ENCODE results near the gene GNAI2. TPM values are rescaled to one million over a fixed set of nuclear protein-coding genes. Genes with fewer than 3 reads are reported as not detected.
"Not testable (repeated sequence)": the region's sequence is repeated elsewhere in the genome, so short reads cannot be mapped to it uniquely, and the experiment has no call there.

GNAI2 gene
- total and polyA plus RNA-seq, 7 experiments from 2014 or later, result 225 to 527 (median 397) TPM

DNA sequence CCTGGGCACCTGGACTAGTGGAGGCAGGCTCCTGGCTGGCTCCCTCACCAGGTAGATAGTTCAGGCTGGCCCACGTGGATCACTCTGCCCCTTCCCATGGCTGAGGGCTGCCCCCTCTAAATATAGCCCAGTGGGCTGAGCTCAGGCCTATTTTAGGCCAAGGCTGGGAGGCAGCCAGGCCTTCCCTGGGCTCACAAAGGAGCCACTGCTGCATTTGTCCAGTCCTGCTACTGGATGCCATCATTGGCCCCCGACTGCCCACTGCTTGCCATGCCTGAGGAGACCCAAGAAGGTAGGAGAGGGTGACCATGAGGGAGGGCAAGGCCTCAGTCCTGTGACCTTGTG lies 42.8 kb downstream of the GNAI2 start, which contains the start of gene LSMEM2:
TSS of gene LSMEM2 (plus strand) at position 208 of the 345 bp plus-strand sequence. CDS start at position 235, 27 bp downstream.
- H3K36me3 Mint-ChIP-seq, result no peaks in the 10 kb centered on the region
- no peak for DNase-seq
- POLR2A ChIA-PET, result interaction anchor here (1.5 kb wide), 1 partner anchor 18 kb away, joined by 3 read pairs; no protein-coding TSS in a partner anchor
- Histone ChIP-seq H3K27ac (ENCODE audit: low read depth, low read length) (no peak within 1 kb of the TSS), H3K9me3 (ENCODE audit: control insufficient read depth in 2 of 3, low read length in 3 of 3) (no peaks in the 10 kb centered on the region), H3K36me3 (ENCODE audit: control insufficient read depth in 2 of 3, insufficient read depth in 3 of 3, low read length in 3 of 3) (no peaks in the 10 kb centered on the region), H3K27me3 (ENCODE audit: control insufficient read depth in 2 of 2, insufficient read depth in 2 of 2, low read length in 2 of 2) (peaks cover 12 to 19% of the 10 kb centered on the region in 2 donors), H3K4me1 (ENCODE audit: control insufficient read depth in 2 of 2, insufficient read depth in 2 of 2, low read length in 2 of 2) (peaks cover 5 to 15% of the 10 kb centered on the region in 2 donors), H3K4me3 (ENCODE audit: low read length) (no peak within 1 kb of the TSS)
- CTCF ChIA-PET, result interaction anchor here (1.1 kb wide), 1 partner anchor 18 kb away, joined by 4 read pairs; no protein-coding TSS in a partner anchor
- no peak for ATAC-seq
- H3K27ac Mint-ChIP-seq, result no peak within 1 kb of the TSS
- H3K4me3 Mint-ChIP-seq, result no peak within 1 kb of the TSS
- peaks cover 0 to 2% (median 0%) of the 10 kb centered on the region in 11 donors for H3K9me3 Mint-ChIP-seq
- intact Hi-C loops (cut with micrococcal nuclease), result no loop called here
- H3K4me1 Mint-ChIP-seq, result peaks cover 14 to 20% (median 17%) of the 10 kb centered on the region in 7 donors
- H3K27me3 Mint-ChIP-seq, result peaks cover 18 to 41% (median 23%) of the 10 kb centered on the region in 5 donors

DNA sequence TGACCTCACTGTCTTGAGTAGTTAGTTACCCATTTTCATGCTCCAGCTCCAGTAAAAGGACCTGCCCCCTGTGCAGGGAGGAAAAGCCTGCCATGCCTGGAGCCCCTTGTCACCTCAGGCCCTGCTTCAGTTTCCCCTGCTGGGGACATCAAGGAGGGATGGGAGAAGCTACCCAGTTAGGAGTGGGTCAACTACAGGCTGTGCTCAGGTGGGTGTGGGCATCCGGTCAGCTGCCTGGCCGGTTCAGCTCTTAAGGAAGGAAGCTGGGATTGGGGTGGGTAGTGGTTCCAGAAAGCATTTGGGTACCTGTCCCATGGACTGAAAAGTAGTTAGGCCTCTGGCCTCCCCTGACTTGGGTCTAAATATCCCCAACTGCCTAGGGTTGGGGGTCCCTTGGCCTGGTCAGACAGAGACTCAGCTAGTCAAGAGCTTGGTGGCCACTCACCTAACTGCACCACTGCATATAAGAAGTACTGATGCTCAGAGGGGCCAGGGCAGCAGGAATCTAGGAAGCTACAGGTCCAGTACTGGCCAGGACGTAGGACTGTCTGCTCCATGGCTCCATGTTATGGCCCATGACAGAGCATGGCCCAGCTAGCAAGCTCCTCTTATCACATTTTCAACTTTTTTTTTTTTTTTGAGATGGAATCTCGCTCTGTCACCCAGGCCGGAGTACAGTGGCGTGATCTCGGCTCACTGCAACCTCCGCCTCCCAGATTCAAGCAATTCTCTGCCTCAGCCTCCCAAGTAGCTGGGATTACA lies 43.4 kb downstream of the GNAI2 start:
- H3K27me3 ChIP-seq (ENCODE audit: control insufficient read depth in 2 of 2, insufficient read depth in 2 of 2, low read length in 2 of 2), result peaks cover 9 to 14% of the 10 kb centered on the region in 2 donors
- intact Hi-C loops (cut with micrococcal nuclease), result no loop called here
- peaks cover under 1 to 9% of the 10 kb centered on the region in 2 donors for H3K4me1 ChIP-seq (ENCODE audit: control insufficient read depth in 2 of 2, insufficient read depth in 2 of 2, low read length in 2 of 2)
- DNase-seq (no peak), ATAC-seq (no peak)
- H3K9me3 ChIP-seq (ENCODE audit: control insufficient read depth in 2 of 3, low read length in 3 of 3), result no peaks in the 10 kb centered on the region
- Mint-ChIP-seq H3K4me1 (peaks cover 10 to 14% (median 12%) of the 10 kb centered on the region in 7 donors), H3K27me3 (peaks cover 12 to 36% (median 18%) of the 10 kb centered on the region in 5 donors), H3K36me3 (no peaks in the 10 kb centered on the region), H3K9me3 (peaks cover 0 to 2% (median 0%) of the 10 kb centered on the region in 11 donors), H3K27ac (no peak overlapping the region), H3K4me3 (no peak overlapping the region)
- H3K36me3 ChIP-seq (ENCODE audit: control insufficient read depth in 2 of 3, insufficient read depth in 3 of 3, low read length in 3 of 3), result no peaks in the 10 kb centered on the region
- ChIA-PET CTCF (interaction anchor here (0.6 kb wide), 1 partner anchor 639 kb away, joined by 3 read pairs; no protein-coding TSS in a partner anchor), POLR2A (interaction anchor here (1.5 kb wide), 1 partner anchor 18 kb away, joined by 3 read pairs; no protein-coding TSS in a partner anchor)
- H3K27ac ChIP-seq (ENCODE audit: low read depth, low read length), result no peak overlapping the region
- H3K4me3 ChIP-seq (ENCODE audit: low read length), result no peak overlapping the region

DNA sequence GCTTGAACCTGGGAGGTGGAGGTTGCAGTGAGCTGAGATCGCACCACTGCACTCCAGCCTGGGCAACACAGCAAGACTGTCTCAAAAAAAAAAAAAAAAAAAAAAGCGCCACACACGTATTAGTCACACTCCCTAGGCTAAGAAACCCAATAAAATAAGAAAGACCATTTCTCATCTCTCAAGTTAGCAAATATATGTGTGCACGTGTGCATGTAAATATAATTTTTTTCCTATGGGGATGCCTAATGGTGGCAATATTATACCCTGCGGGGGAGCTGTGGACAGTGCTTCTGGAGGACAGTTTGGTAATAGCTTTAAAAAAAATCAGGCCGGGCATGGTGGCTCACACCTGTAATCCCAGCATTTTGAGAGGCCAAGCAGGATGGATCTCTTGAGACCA lies 48.1 kb downstream of the GNAI2 start:
- POLR2A ChIA-PET, result interaction anchor here (0.6 to 0.9 kb wide), 2 partner anchors 14 to 763 kb away, joined by 3 read pairs; no protein-coding TSS in a partner anchor
- CTCF ChIA-PET, result interaction anchor here (0.7 to 1.4 kb wide), 2 partner anchors 57 to 65 kb away, joined by 3 read pairs; no protein-coding TSS in a partner anchor
- intact Hi-C loops (cut with micrococcal nuclease), result not testable (repeated sequence)

DNA sequence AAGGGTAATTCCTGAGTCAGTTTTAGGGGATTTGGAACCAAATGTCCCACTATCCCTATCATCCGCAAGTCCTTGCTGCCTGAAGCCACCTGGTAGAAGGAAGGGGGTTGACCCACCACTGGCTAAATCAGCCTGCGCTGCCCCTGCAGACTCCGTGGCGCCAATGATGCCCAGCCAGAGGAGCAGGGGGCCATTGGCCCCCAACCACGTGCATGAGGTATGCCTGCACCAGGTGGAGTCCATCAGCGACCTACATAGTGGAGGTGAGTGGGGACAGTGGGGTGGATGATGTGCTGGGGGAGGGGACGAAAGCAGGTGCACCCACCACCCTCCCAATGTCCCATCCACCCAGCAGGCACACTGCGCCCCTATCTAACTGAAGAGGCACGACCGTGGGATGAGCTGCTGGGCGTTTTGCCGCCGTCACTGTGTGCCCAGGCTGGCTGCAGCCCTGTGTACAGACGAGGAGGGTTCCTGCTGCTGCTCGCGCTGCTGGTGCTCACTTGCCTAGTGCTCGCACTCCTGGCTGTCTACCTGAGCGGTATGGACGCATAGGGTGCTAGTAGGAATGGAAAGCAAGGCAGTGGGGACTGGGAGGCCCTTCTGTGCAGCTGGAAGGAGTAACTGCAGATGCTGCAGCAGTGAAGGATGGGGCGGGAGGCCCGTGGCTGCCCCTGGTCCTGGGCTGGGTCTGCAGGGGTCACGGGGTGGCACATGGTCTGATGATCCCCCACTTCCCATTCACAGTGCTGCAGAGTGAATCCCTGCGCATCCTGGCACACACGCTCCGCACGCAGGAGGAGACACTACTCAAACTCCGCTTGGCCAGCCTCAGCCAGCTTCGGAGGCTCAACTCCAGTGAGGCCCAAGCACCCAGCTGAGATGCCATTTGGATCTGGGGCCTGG lies 50.6 kb downstream of the GNAI2 start:
- no peak for ATAC-seq
- ChIA-PET CTCF (no interaction called here), POLR2A (no interaction called here)
- peaks cover 0 to 9% (median 1%) of the 10 kb centered on the region in 5 donors for H3K36me3 Mint-ChIP-seq
- H3K9me3 Mint-ChIP-seq, result no peaks in the 10 kb centered on the region
- Histone ChIP-seq H3K27me3 (ENCODE audit: control insufficient read depth in 2 of 2, insufficient read depth in 2 of 2, low read length in 2 of 2) (no peaks in the 10 kb centered on the region), H3K4me1 (ENCODE audit: control insufficient read depth in 2 of 2, insufficient read depth in 2 of 2, low read length in 2 of 2) (peaks cover 5 to 9% of the 10 kb centered on the region in 2 donors), H3K9me3 (ENCODE audit: control insufficient read depth in 2 of 3, low read length in 3 of 3) (no peaks in the 10 kb centered on the region), H3K27ac (ENCODE audit: low read depth, low read length) (no peak overlapping the region), H3K36me3 (ENCODE audit: control insufficient read depth in 2 of 3, insufficient read depth in 3 of 3, low read length in 3 of 3) (peaks cover 0 to 44% (median 9%) of the 10 kb centered on the region in 3 experiments), H3K4me3 (ENCODE audit: low read length) (no peak overlapping the region)
- intact Hi-C loops (cut with micrococcal nuclease), result no loop called here
- no peak overlapping the region for H3K4me3 Mint-ChIP-seq
- no peak for DNase-seq
- H3K27ac Mint-ChIP-seq, result peak overlapping the region in 2 of 9 donors; percentile 54 to 84
- H3K4me1 Mint-ChIP-seq, result peaks cover 6 to 11% (median 7%) of the 10 kb centered on the region in 7 donors
- no peaks in the 10 kb centered on the region for H3K27me3 Mint-ChIP-seq

More for the DNA sequence above, 48.1 kb downstream of the GNAI2 start:
- H3K36me3 Mint-ChIP-seq; H3K4me3 ChIP-seq (ENCODE audit: low read length); H3K27ac Mint-ChIP-seq; DNase-seq; H3K27me3 ChIP-seq (ENCODE audit: control insufficient read depth in 2 of 2, insufficient read depth in 2 of 2, low read length in 2 of 2); ATAC-seq; H3K9me3 Mint-ChIP-seq; H3K4me1 Mint-ChIP-seq; H3K27ac ChIP-seq (ENCODE audit: low read depth, low read length); H3K9me3 ChIP-seq (ENCODE audit: control insufficient read depth in 2 of 3, low read length in 3 of 3); H3K4me1 ChIP-seq (ENCODE audit: control insufficient read depth in 2 of 2, insufficient read depth in 2 of 2, low read length in 2 of 2); H3K27me3 Mint-ChIP-seq; H3K4me3 Mint-ChIP-seq: not testable (repeated sequence)
- H3K36me3 ChIP-seq (ENCODE audit: control insufficient read depth in 2 of 3, insufficient read depth in 3 of 3, low read length in 3 of 3), result peaks cover 0 to 29% (median 4%) of the 10 kb centered on the region in 3 experiments

DNA sequence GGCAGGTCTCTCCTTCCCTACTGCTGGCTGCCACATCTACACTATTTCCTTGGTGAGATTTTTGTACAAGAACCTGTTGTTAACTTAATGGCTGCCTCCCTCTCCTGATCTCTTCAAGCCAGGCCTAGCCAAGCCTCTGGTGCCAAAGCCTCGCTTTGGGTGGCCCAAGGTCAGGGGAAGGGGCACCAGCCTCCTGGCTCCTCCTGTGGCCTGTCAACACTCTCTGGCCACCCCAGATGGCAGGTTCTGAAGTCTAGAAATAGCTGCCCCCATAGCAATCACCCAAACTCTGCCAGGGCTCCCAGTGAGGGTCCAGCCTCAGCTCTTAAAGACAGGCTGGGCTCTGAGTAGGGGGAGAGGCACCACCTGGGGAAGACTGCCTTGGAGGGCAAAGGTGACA lies 51.3 kb downstream of the GNAI2 start:
- peak overlapping the region in 1 of 10 donors; percentile 61 for H3K4me3 Mint-ChIP-seq
- intact Hi-C loops (cut with micrococcal nuclease), result no loop called here
- Histone ChIP-seq H3K36me3 (ENCODE audit: control insufficient read depth in 2 of 3, insufficient read depth in 3 of 3, low read length in 3 of 3) (peaks cover 0 to 51% (median 9%) of the 10 kb centered on the region in 3 experiments), H3K9me3 (ENCODE audit: control insufficient read depth in 2 of 3, low read length in 3 of 3) (no peaks in the 10 kb centered on the region), H3K4me3 (ENCODE audit: low read length) (no peak overlapping the region), H3K27me3 (ENCODE audit: control insufficient read depth in 2 of 2, insufficient read depth in 2 of 2, low read length in 2 of 2) (no peaks in the 10 kb centered on the region), H3K4me1 (ENCODE audit: control insufficient read depth in 2 of 2, insufficient read depth in 2 of 2, low read length in 2 of 2) (peaks cover 7 to 10% of the 10 kb centered on the region in 2 donors), H3K27ac (ENCODE audit: low read depth, low read length) (no peak overlapping the region)
- DNase-seq (no peak), ATAC-seq (no peak)
- H3K4me1 Mint-ChIP-seq, result peaks cover 6 to 13% (median 9%) of the 10 kb centered on the region in 7 donors
- H3K27ac Mint-ChIP-seq, result peak overlapping the region in 2 of 9 donors; percentile 41 to 54
- ChIA-PET POLR2A (no interaction called here), CTCF (no interaction called here)
- no peaks in the 10 kb centered on the region for H3K9me3 Mint-ChIP-seq
- H3K36me3 Mint-ChIP-seq, result peaks cover 0 to 9% (median 1%) of the 10 kb centered on the region in 5 donors
- no peaks in the 10 kb centered on the region for H3K27me3 Mint-ChIP-seq

DNA sequence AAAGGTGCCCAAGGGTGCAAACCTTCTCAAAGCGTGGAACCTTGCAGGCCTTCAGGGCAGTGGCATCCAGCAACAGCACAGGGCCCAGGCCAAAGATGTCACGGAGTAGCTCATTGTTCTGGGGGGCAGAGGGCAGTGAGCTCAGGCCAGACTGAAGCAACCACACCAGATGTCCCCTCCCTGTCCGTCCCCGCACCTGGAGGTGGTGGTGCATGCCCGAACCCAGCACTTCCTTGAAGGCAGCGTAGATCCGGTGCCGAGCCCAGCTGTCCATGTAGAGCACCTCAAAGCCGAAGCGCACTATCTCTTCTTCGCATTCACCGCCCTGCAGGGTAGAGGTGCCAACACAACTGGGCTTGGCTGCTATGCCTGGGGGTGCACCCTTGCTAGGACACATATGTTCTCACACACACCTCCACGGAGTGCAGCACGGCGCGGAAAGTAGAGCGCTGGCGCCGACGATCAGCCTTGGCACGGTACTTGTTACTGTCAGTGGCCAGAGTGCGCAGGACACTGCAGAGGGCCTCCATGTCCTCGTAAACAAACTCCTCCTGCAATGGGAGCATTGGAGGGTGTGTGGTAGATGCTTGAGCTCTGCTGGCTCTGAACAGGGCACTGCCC lies 52.5 kb downstream of the GNAI2 start:
- Histone ChIP-seq H3K27me3 (ENCODE audit: control insufficient read depth in 2 of 2, insufficient read depth in 2 of 2, low read length in 2 of 2) (no peaks in the 10 kb centered on the region), H3K4me1 (ENCODE audit: control insufficient read depth in 2 of 2, insufficient read depth in 2 of 2, low read length in 2 of 2) (peaks cover 13 to 16% of the 10 kb centered on the region in 2 donors), H3K4me3 (ENCODE audit: low read length) (no peak overlapping the region), H3K9me3 (ENCODE audit: control insufficient read depth in 2 of 3, low read length in 3 of 3) (no peaks in the 10 kb centered on the region), H3K36me3 (ENCODE audit: control insufficient read depth in 2 of 3, insufficient read depth in 3 of 3, low read length in 3 of 3) (peaks cover 0 to 51% (median 9%) of the 10 kb centered on the region in 3 experiments), H3K27ac (ENCODE audit: low read depth, low read length) (no peak overlapping the region)
- Mint-ChIP-seq H3K4me3 (peak overlapping the region in 1 of 10 donors; percentile 41), H3K27me3 (no peaks in the 10 kb centered on the region), H3K27ac (no peak overlapping the region), H3K4me1 (peaks cover 16 to 22% (median 17%) of the 10 kb centered on the region in 7 donors), H3K36me3 (peaks cover 0 to 9% (median 1%) of the 10 kb centered on the region in 5 donors), H3K9me3 (no peaks in the 10 kb centered on the region)
- POLR2A ChIA-PET, result no interaction called here
- ATAC-seq (no peak), DNase-seq (no peak)
- CTCF ChIA-PET, result interaction anchor here (0.7 kb wide), 1 partner anchor 233 kb away, joined by 3 read pairs; no protein-coding TSS in a partner anchor
- intact Hi-C loops (cut with micrococcal nuclease), result no loop called here

Measured in naive thymus-derived CD4-positive, alpha-beta T cell (primary cell).